ENCODE measurements around the gene ERGIC1. TPM values are rescaled to one million over a fixed set of nuclear protein-coding genes. Genes with fewer than 3 reads are reported as not detected.

The ERGIC1 gene
- total and polyA plus RNA-seq, 4 experiments from 2014 or later: 10.6 to 51.0 (median 32.3) TPM

- Mint-ChIP-seq H3K27ac (peak overlapping the region in 3 of 7 donors; percentile 11 to 20 (median 18)), H3K9me3 (no peaks in the 10 kb centered on the region), H3K36me3 (peaks cover 17 to 33% of the 10 kb centered on the region in 2 donors), H3K4me3 (no peak overlapping the region), H3K27me3 (no peaks in the 10 kb centered on the region), H3K4me1 (no peaks in the 10 kb centered on the region)
- Histone ChIP-seq H3K27ac (ENCODE audit: low read depth, low read length) (no peak overlapping the region), H3K9me3 (ENCODE audit: control insufficient read depth in 1 of 2, low read length in 2 of 2) (no peaks in the 10 kb centered on the region), H3K4me1 (ENCODE audit: insufficient read depth, low read length) (no peaks in the 10 kb centered on the region), H3K36me3 (ENCODE audit: insufficient read depth, low read length) (peaks cover 12% of the 10 kb centered on the region), H3K4me3 (ENCODE audit: low read length in 2 of 2) (no peak overlapping the region), H3K27me3 (ENCODE audit: insufficient read depth, low read length) (no peaks in the 10 kb centered on the region)
- POLR2A ChIA-PET (ENCODE audit: partially characterized antibody): no interaction called here
- CTCF ChIA-PET (ENCODE audit: partially characterized antibody): interaction anchor here (1.1 to 3.8 kb wide), 4 partner anchors 22 to 196 kb away, joined by 3 to 20 read pairs (median 5); no protein-coding TSS in a partner anchor
- no peak for DNase-seq
- intact Hi-C loops (cut with micrococcal nuclease): loop anchor here (5.0 kb wide), 1 partner anchor 198 kb away; no protein-coding TSS in a partner anchor
Measured at GRCh38 chr5:172909931-172910502, 76.0 kb downstream of the ERGIC1 start.

- no peak overlapping the region for H3K4me3 ChIP-seq (ENCODE audit: low read length in 2 of 2)
- no peaks in the 10 kb centered on the region for H3K27me3 ChIP-seq (ENCODE audit: insufficient read depth, low read length)
- intact Hi-C loops (cut with micrococcal nuclease): loop anchor here (5.0 kb wide), 1 partner anchor 199 kb away; no protein-coding TSS in a partner anchor
- H3K36me3 ChIP-seq (ENCODE audit: insufficient read depth, low read length): peaks cover 22% of the 10 kb centered on the region
- peak in 3 of 5 donors; percentile 4 to 12 (median 6) for DNase-seq
- Mint-ChIP-seq H3K4me3 (no peak overlapping the region), H3K27ac (no peak overlapping the region), H3K9me3 (no peaks in the 10 kb centered on the region), H3K36me3 (peaks cover 26 to 43% of the 10 kb centered on the region in 2 donors), H3K27me3 (no peaks in the 10 kb centered on the region), H3K4me1 (no peaks in the 10 kb centered on the region)
- POLR2A ChIA-PET (ENCODE audit: partially characterized antibody): no interaction called here
- no peaks in the 10 kb centered on the region for H3K9me3 ChIP-seq (ENCODE audit: control insufficient read depth in 1 of 2, low read length in 2 of 2)
- H3K4me1 ChIP-seq (ENCODE audit: insufficient read depth, low read length): no peaks in the 10 kb centered on the region
- no peak overlapping the region for H3K27ac ChIP-seq (ENCODE audit: low read depth, low read length)
- CTCF ChIA-PET (ENCODE audit: partially characterized antibody): interaction anchor here (1.5 to 3.8 kb wide), 4 partner anchors 22 to 197 kb away, joined by 3 to 20 read pairs (median 4); no protein-coding TSS in a partner anchor
Measured at GRCh38 chr5:172910828-172911627, 77.0 kb downstream of the ERGIC1 start.

- Histone ChIP-seq H3K27ac (ENCODE audit: low read depth, low read length) (no peak overlapping the region), H3K4me3 (ENCODE audit: low read length in 2 of 2) (no peak overlapping the region), H3K9me3 (ENCODE audit: control insufficient read depth in 1 of 2, low read length in 2 of 2) (no peaks in the 10 kb centered on the region), H3K27me3 (ENCODE audit: insufficient read depth, low read length) (no peaks in the 10 kb centered on the region), H3K4me1 (ENCODE audit: insufficient read depth, low read length) (no peaks in the 10 kb centered on the region), H3K36me3 (ENCODE audit: insufficient read depth, low read length) (peaks cover 24% of the 10 kb centered on the region)
- Mint-ChIP-seq H3K4me3 (no peak overlapping the region), H3K4me1 (no peaks in the 10 kb centered on the region), H3K27ac (no peak overlapping the region), H3K36me3 (peaks cover 28 to 44% of the 10 kb centered on the region in 2 donors), H3K9me3 (no peaks in the 10 kb centered on the region), H3K27me3 (no peaks in the 10 kb centered on the region)
- intact Hi-C loops (cut with micrococcal nuclease): loop anchor here (5.0 kb wide), 1 partner anchor 199 kb away; no protein-coding TSS in a partner anchor
- CTCF ChIA-PET (ENCODE audit: partially characterized antibody): interaction anchor here (1.5 to 3.8 kb wide), 4 partner anchors 22 to 198 kb away, joined by 3 to 20 read pairs (median 4); no protein-coding TSS in a partner anchor
- no peak for DNase-seq
- POLR2A ChIA-PET (ENCODE audit: partially characterized antibody): no interaction called here
Measured at GRCh38 chr5:172911628-172911880, 77.5 kb downstream of the ERGIC1 start.

- no peak overlapping the region for H3K4me3 Mint-ChIP-seq
- DNase-seq: no peak
- intact Hi-C loops (cut with micrococcal nuclease): loop anchor here (5.0 kb wide), 1 partner anchor 200 kb away; no protein-coding TSS in a partner anchor
- peaks cover 31 to 46% of the 10 kb centered on the region in 2 donors for H3K36me3 Mint-ChIP-seq
- no peak overlapping the region for H3K27ac Mint-ChIP-seq
- Histone ChIP-seq H3K27ac (ENCODE audit: low read depth, low read length) (no peak overlapping the region), H3K4me1 (ENCODE audit: insufficient read depth, low read length) (no peaks in the 10 kb centered on the region), H3K9me3 (ENCODE audit: control insufficient read depth in 1 of 2, low read length in 2 of 2) (no peaks in the 10 kb centered on the region), H3K27me3 (ENCODE audit: insufficient read depth, low read length) (no peaks in the 10 kb centered on the region), H3K4me3 (ENCODE audit: low read length in 2 of 2) (no peak overlapping the region), H3K36me3 (ENCODE audit: insufficient read depth, low read length) (peaks cover 24% of the 10 kb centered on the region)
- ChIA-PET POLR2A (ENCODE audit: partially characterized antibody) (no interaction called here), CTCF (ENCODE audit: partially characterized antibody) (interaction anchor here (1.3 to 3.8 kb wide), 5 partner anchors 15 to 198 kb away, joined by 3 to 20 read pairs (median 4); no protein-coding TSS in a partner anchor)
- no peaks in the 10 kb centered on the region for H3K27me3 Mint-ChIP-seq
- H3K4me1 Mint-ChIP-seq: no peaks in the 10 kb centered on the region
- no peaks in the 10 kb centered on the region for H3K9me3 Mint-ChIP-seq
Measured at GRCh38 chr5:172911976-172912375, 77.9 kb downstream of the ERGIC1 start.

- Mint-ChIP-seq H3K27ac (peak overlapping the region in 3 of 7 donors; percentile 19 to 77 (median 53)), H3K36me3 (peaks cover 38 to 53% of the 10 kb centered on the region in 2 donors), H3K4me3 (no peak overlapping the region), H3K4me1 (peaks cover 0 to 4% (median 0%) of the 10 kb centered on the region in 4 donors), H3K27me3 (no peaks in the 10 kb centered on the region), H3K9me3 (no peaks in the 10 kb centered on the region)
- Histone ChIP-seq H3K27me3 (ENCODE audit: insufficient read depth, low read length) (no peaks in the 10 kb centered on the region), H3K27ac (ENCODE audit: low read depth, low read length) (no peak overlapping the region), H3K4me3 (ENCODE audit: low read length in 2 of 2) (no peak overlapping the region), H3K4me1 (ENCODE audit: insufficient read depth, low read length) (no peaks in the 10 kb centered on the region), H3K9me3 (ENCODE audit: control insufficient read depth in 1 of 2, low read length in 2 of 2) (no peaks in the 10 kb centered on the region), H3K36me3 (ENCODE audit: insufficient read depth, low read length) (peaks cover 24% of the 10 kb centered on the region)
- CTCF ChIA-PET (ENCODE audit: partially characterized antibody): interaction anchor here (1.3 to 2.9 kb wide), 2 partner anchors 14 to 200 kb away, joined by 3 to 11 read pairs; no protein-coding TSS in a partner anchor
- DNase-seq: no peak
- intact Hi-C loops (cut with micrococcal nuclease): loop anchor here (5.0 kb wide), 1 partner anchor 201 kb away; no protein-coding TSS in a partner anchor
- POLR2A ChIA-PET (ENCODE audit: partially characterized antibody): no interaction called here
Measured at GRCh38 chr5:172913117-172913850, 79.2 kb downstream of the ERGIC1 start.

- H3K27ac Mint-ChIP-seq: no peak overlapping the region
Measured at GRCh38 chr5:172915514-172915913, 81.5 kb downstream of the ERGIC1 start.

More at GRCh38 chr5:172915514-172915913, 81.5 kb downstream of the ERGIC1 start:
- intact Hi-C loops (cut with micrococcal nuclease): no loop called here
- no peak overlapping the region for H3K27ac ChIP-seq (ENCODE audit: low read depth, low read length)
- no peaks in the 10 kb centered on the region for H3K9me3 ChIP-seq (ENCODE audit: control insufficient read depth in 1 of 2, low read length in 2 of 2)
- H3K4me1 Mint-ChIP-seq: peaks cover 0 to 4% (median 0%) of the 10 kb centered on the region in 4 donors
- H3K36me3 Mint-ChIP-seq: peaks cover 36 to 54% of the 10 kb centered on the region in 2 donors
- no peak for DNase-seq
- peaks cover 24% of the 10 kb centered on the region for H3K36me3 ChIP-seq (ENCODE audit: insufficient read depth, low read length)
- no peaks in the 10 kb centered on the region for H3K9me3 Mint-ChIP-seq
- no peak overlapping the region for H3K4me3 ChIP-seq (ENCODE audit: low read length in 2 of 2)
- no peak overlapping the region for H3K4me3 Mint-ChIP-seq
- no peaks in the 10 kb centered on the region for H3K4me1 ChIP-seq (ENCODE audit: insufficient read depth, low read length)
- POLR2A ChIA-PET (ENCODE audit: partially characterized antibody): no interaction called here
- H3K27me3 Mint-ChIP-seq: no peaks in the 10 kb centered on the region
- H3K27me3 ChIP-seq (ENCODE audit: insufficient read depth, low read length): no peaks in the 10 kb centered on the region
- CTCF ChIA-PET (ENCODE audit: partially characterized antibody): interaction anchor here (1.7 to 2.9 kb wide), 3 partner anchors 143 to 202 kb away, joined by 5 to 11 read pairs (median 5); no protein-coding TSS in a partner anchor

All from CD4-positive, alpha-beta memory T cell (primary cell).